HepG2 (cell line): Measurements from ENCODE around the gene HARBI1. TPM values are rescaled to one million over a fixed set of nuclear protein-coding genes. Genes with fewer than 3 reads are reported as not detected.

Experiments
- EEA1 ChIP-seq: sonication (generic); formaldehyde crosslinking; IDR thresholded peaks from 2 replicates; pipeline ENCODE4 v1.5.1; 2020; ENCODE audit warnings: mild to moderate bottlenecking, missing genetic modification reagents, borderline replicate concordance
- IRF2 ChIP-seq: IDR thresholded peaks from 2 replicates; pipeline ENCODE4 v1.6.1; 2018; ENCODE audit warnings: missing genetic modification reagents, missing compliant biosample characterization
- KDM3A ChIP-seq: IDR thresholded peaks from 2 replicates; pipeline ENCODE4 v1.6.1; 2018; ENCODE audit warnings: low read depth, missing compliant biosample characterization
- MEIS2 ChIP-seq: sonication (generic); formaldehyde crosslinking; IDR thresholded peaks from 2 replicates; pipeline ENCODE4 v1.9.0; 2021; ENCODE audit warnings: mild to moderate bottlenecking, missing genetic modification reagents
- MZF1 ChIP-seq: sonication (generic); formaldehyde crosslinking; IDR thresholded peaks from 2 replicates; pipeline ENCODE4 v1.8.1; 2023; ENCODE audit warnings: mild to moderate bottlenecking, missing genetic modification reagents, borderline replicate concordance
- SNAPC2 ChIP-seq: sonication (generic); formaldehyde crosslinking; IDR thresholded peaks from 2 replicates; pipeline ENCODE4 v1.8.1; 2022; ENCODE audit warnings: mild to moderate bottlenecking, missing genetic modification reagents
- TBX2 ChIP-seq: sonication (generic); formaldehyde crosslinking; IDR thresholded peaks from 2 replicates; pipeline ENCODE4 v1.5.0; 2020; ENCODE audit warnings: missing genetic modification reagents, mild to moderate bottlenecking, borderline replicate concordance
- TP53 ChIP-seq: sonication (generic); formaldehyde crosslinking; conservative IDR thresholded peaks from 2 replicates; pipeline ENCODE4 v1.4.0; 2020; ENCODE audit warnings: missing genetic modification reagents
- ZBTB34 ChIP-seq: sonication (generic); formaldehyde crosslinking; IDR thresholded peaks from 2 replicates; pipeline ENCODE4 v1.8.0; 2022; ENCODE audit warnings: mild to moderate bottlenecking, missing genetic modification reagents
- ZBTB7A ChIP-seq: sonication (generic); formaldehyde crosslinking; IDR thresholded peaks from 2 replicates; pipeline ENCODE4 v1.8.0; 2022; ENCODE audit warnings: mild to moderate bottlenecking, missing genetic modification reagents
- ZNF674 ChIP-seq: sonication (generic); formaldehyde crosslinking; IDR thresholded peaks from 2 replicates; pipeline ENCODE4 v1.5.0; 2020; ENCODE audit warnings: low read depth, mild to moderate bottlenecking, missing genetic modification reagents
- ZNF781 ChIP-seq: sonication (generic); formaldehyde crosslinking; IDR thresholded peaks from 2 replicates; pipeline ENCODE4 v1.5.1; 2020; ENCODE audit warnings: borderline replicate concordance, mild to moderate bottlenecking, missing genetic modification reagents; ENCODE audit errors: not compliant biosample characterization
- polyA plus RNA-seq, 8 experiments: library from polyadenylated mRNA; depleted of rRNA in 3 of 8; stranded (reverse) in 7 of 8; unstranded in 1 of 8; fragments of >200 nt; fragmentation: Illumina TruSeq in 4 of 8; extraction: Trizol in 4 of 8; gene quantifications; 2 replicates each; pipeline versions ENCODE4 v1.2.1 to v1.2.3, GENCODE V29; 2011 to 2016; ENCODE audit warnings: low read depth in 4 of 8, missing spikeins in 1 of 8, mixed read lengths in 1 of 8; ENCODE audit not compliant: insufficient read depth in 1 of 8
- total RNA-seq, 5 experiments: library from RNA; depleted of rRNA; stranded (reverse); fragments of >200 nt; fragmentation: Illumina TruSeq; extraction: Trizol; gene quantifications; 2 replicates each; pipeline ENCODE4 v1.2.3, GENCODE V29; 2016; ENCODE audit warnings: low read depth in 1 of 5
- TF ChIP-seq, protein P1 (sequence below): sonication (generic); formaldehyde crosslinking; IDR thresholded peaks from 2 replicates; pipeline ENCODE4 v1.4.0; 2020; ENCODE audit warnings: missing genetic modification reagents
- TF ChIP-seq, protein P2 (sequence below): sonication (generic); formaldehyde crosslinking; IDR thresholded peaks from 2 replicates; pipeline ENCODE4 v1.4.0; 2020; ENCODE audit warnings: mild to moderate bottlenecking, missing genetic modification reagents, borderline replicate concordance
- TF ChIP-seq, protein P3 (sequence below): sonication (generic); formaldehyde crosslinking; IDR thresholded peaks from 2 replicates; pipeline ENCODE4 v1.5.1; 2020; ENCODE audit warnings: mild to moderate bottlenecking, missing genetic modification reagents, moderate library complexity

The HARBI1 gene
- total and polyA plus RNA-seq, 2 of the 13 experiments (the other 11 are each of a cell fraction or from before 2014, with no cell fraction given), result 2.5 to 4.8 TPM

DNA sequence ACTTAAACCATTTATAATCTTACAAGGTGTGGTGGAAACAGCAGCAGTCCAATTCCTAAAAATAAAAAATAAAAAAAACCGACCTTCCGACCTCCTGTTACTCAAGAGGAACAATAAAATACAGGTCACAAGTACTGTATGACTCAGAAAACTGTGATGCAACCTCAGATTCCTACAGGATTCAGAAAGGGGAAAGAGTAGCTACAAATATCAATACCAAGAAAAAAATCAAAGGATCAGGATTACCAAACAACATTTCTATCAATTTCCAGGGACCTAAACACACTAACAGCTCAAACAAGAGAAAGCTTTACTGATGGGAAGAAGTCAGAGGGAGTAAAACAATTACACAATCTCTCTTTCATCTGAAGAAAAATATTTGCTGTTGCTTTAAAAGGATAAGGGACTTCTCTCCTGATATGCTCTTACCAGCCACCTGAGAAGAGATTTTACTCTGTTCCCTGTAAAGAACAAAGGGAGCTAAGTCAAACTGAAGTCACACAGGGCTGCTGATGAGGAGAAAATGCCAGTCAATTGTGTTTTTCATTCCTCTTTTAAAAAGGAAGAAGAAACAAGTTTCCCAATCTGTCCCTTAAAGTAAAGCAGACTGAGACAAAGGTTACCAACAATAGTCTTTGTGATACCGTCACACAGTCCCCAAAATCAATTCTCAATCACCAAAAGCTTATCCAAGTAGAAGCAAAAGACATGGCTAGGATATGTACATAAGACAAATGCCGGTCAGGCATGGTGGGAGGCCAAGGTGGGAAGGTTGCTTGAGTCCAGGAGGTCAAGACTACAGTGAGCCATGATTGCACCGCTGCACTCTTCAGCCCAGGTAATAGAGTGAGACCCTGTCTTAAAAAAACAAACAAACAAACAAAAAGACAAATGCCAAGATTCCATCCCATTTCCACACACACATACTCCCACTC, 62.5 kb downstream of the HARBI1 start (continued):
- TF ChIP-seq, protein P1, sequence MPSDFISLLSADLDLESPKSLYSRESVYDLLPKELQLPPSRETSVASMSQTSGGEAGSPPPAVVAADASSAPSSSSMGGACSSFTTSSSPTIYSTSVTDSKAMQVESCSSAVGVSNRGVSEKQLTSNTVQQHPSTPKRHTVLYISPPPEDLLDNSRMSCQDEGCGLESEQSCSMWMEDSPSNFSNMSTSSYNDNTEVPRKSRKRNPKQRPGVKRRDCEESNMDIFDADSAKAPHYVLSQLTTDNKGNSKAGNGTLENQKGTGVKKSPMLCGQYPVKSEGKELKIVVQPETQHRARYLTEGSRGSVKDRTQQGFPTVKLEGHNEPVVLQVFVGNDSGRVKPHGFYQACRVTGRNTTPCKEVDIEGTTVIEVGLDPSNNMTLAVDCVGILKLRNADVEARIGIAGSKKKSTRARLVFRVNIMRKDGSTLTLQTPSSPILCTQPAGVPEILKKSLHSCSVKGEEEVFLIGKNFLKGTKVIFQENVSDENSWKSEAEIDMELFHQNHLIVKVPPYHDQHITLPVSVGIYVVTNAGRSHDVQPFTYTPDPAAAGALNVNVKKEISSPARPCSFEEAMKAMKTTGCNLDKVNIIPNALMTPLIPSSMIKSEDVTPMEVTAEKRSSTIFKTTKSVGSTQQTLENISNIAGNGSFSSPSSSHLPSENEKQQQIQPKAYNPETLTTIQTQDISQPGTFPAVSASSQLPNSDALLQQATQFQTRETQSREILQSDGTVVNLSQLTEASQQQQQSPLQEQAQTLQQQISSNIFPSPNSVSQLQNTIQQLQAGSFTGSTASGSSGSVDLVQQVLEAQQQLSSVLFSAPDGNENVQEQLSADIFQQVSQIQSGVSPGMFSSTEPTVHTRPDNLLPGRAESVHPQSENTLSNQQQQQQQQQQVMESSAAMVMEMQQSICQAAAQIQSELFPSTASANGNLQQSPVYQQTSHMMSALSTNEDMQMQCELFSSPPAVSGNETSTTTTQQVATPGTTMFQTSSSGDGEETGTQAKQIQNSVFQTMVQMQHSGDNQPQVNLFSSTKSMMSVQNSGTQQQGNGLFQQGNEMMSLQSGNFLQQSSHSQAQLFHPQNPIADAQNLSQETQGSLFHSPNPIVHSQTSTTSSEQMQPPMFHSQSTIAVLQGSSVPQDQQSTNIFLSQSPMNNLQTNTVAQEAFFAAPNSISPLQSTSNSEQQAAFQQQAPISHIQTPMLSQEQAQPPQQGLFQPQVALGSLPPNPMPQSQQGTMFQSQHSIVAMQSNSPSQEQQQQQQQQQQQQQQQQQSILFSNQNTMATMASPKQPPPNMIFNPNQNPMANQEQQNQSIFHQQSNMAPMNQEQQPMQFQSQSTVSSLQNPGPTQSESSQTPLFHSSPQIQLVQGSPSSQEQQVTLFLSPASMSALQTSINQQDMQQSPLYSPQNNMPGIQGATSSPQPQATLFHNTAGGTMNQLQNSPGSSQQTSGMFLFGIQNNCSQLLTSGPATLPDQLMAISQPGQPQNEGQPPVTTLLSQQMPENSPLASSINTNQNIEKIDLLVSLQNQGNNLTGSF (CRISPR knock-in tag), result no peak
- TF ChIP-seq, protein P2, sequence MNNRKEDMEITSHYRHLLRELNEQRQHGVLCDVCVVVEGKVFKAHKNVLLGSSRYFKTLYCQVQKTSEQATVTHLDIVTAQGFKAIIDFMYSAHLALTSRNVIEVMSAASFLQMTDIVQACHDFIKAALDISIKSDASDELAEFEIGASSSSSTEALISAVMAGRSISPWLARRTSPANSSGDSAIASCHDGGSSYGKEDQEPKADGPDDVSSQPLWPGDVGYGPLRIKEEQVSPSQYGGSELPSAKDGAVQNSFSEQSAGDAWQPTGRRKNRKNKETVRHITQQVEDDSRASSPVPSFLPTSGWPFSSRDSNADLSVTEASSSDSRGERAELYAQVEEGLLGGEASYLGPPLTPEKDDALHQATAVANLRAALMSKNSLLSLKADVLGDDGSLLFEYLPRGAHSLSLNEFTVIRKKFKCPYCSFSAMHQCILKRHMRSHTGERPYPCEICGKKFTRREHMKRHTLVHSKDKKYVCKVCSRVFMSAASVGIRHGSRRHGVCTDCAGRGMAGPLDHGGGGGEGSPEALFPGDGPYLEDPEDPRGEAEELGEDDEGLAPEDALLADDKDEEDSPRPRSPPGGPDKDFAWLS, result no peak
- no peak for TF ChIP-seq ZNF781 (CRISPR knock-in tag)
- no peak for TF ChIP-seq KDM3A
- TF ChIP-seq, protein P3, sequence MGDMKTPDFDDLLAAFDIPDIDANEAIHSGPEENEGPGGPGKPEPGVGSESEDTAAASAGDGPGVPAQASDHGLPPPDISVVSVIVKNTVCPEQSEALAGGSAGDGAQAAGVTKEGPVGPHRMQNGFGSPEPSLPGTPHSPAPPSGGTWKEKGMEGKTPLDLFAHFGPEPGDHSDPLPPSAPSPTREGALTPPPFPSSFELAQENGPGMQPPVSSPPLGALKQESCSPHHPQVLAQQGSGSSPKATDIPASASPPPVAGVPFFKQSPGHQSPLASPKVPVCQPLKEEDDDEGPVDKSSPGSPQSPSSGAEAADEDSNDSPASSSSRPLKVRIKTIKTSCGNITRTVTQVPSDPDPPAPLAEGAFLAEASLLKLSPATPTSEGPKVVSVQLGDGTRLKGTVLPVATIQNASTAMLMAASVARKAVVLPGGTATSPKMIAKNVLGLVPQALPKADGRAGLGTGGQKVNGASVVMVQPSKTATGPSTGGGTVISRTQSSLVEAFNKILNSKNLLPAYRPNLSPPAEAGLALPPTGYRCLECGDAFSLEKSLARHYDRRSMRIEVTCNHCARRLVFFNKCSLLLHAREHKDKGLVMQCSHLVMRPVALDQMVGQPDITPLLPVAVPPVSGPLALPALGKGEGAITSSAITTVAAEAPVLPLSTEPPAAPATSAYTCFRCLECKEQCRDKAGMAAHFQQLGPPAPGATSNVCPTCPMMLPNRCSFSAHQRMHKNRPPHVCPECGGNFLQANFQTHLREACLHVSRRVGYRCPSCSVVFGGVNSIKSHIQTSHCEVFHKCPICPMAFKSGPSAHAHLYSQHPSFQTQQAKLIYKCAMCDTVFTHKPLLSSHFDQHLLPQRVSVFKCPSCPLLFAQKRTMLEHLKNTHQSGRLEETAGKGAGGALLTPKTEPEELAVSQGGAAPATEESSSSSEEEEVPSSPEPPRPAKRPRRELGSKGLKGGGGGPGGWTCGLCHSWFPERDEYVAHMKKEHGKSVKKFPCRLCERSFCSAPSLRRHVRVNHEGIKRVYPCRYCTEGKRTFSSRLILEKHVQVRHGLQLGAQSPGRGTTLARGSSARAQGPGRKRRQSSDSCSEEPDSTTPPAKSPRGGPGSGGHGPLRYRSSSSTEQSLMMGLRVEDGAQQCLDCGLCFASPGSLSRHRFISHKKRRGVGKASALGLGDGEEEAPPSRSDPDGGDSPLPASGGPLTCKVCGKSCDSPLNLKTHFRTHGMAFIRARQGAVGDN (CRISPR knock-in tag), result no peak
- TF ChIP-seq EEA1 (CRISPR knock-in tag), result no peak
- no peak; the same call in 1 of the 2 replicates for TF ChIP-seq MEIS2 (CRISPR knock-in tag)
- peak; percentile 77 for TF ChIP-seq TBX2
- TF ChIP-seq ZBTB7A (CRISPR knock-in tag), result no peak
- 0 out of 2 replicates have a peak, but pooled peaks have one; percentile 21 for TF ChIP-seq ZBTB34 (CRISPR knock-in tag)
- TF ChIP-seq MZF1 (CRISPR knock-in tag), result no peak
- no peak for TF ChIP-seq ZNF674 (CRISPR knock-in tag)
- no peak; the same call in 1 of the 2 replicates for TF ChIP-seq SNAPC2 (CRISPR knock-in tag)
- no peak for TF ChIP-seq TP53 (CRISPR knock-in tag)
- peak; percentile 36; the same call in 1 of the 2 replicates for TF ChIP-seq IRF2 (CRISPR knock-in tag)
